ENCODE data around the gene MROH2A. TPM values are rescaled to one million over a fixed set of nuclear protein-coding genes. Genes with fewer than 3 reads are reported as not detected.

Gene MROH2A
- polyA plus RNA-seq, 12 donors, result 0.12 to 0.44 (median 0.21) TPM; not detected in 9

GRCh38 chr2:233801357-233802131 lies 23.4 kb downstream of the MROH2A start:
- no peak for DNase-seq

DNA sequence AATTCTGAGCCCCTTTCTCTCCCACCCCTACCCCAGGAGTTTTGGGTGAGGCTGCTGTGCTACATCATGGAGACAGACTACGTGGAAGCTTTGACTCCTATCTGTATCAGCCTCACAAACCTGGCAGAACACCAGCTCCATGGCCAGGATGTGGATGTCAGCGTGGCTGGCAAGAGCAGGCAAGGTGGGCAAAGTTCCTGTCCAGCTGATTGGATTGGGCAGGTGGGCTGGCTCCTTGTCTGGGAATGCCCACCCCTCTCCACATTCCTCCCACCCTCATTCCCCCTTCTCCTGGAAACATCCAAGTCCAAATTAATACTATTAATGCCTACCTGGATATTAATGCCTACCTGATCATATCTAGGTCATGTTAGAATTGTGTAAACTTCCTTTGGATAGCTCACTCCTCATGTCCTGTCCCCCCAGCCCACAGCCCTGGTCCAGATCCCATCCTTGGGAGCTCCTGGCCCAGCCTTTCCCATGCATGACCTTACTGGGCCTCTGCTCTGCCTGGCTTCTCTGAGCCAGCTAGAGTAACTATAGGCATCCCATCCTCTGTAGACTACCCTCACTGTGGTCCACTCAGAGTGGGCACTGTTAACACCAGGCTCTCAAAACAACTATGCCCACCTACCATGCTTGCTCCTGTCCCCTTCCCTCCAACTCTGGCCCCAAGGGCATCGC lies 24.1 kb downstream of the MROH2A start:
- DNase-seq, result no peak

- DNase-seq, result no peak
Observed at GRCh38 chr2:233803292-233803911, 25.3 kb downstream of the MROH2A start.

DNA sequence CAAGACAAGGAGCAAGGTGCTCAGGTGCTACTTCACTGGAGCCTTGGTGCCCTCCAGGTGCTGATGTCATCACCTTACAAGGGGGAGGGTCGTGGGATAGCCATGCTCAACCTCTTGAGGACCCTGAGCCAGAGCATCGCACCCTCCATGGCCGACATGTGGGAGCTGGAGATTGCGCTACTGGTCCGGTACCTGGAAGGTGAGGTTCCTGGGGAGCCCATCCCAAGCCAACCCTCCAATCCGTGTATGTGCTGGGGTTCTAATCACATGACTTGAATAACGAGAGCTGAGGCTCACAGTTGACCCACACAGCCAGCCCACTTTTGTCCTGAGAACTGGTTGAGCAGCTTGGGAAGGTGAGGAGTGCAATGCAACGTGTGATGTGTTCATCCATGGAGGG lies 25.9 kb downstream of the MROH2A start:
- no peak for DNase-seq

- no peak for DNase-seq
Observed at GRCh38 chr2:233807215-233807865, 29.2 kb downstream of the MROH2A start.

- no peak for DNase-seq
Observed at GRCh38 chr2:233807966-233808935, 30.1 kb downstream of the MROH2A start.

DNA sequence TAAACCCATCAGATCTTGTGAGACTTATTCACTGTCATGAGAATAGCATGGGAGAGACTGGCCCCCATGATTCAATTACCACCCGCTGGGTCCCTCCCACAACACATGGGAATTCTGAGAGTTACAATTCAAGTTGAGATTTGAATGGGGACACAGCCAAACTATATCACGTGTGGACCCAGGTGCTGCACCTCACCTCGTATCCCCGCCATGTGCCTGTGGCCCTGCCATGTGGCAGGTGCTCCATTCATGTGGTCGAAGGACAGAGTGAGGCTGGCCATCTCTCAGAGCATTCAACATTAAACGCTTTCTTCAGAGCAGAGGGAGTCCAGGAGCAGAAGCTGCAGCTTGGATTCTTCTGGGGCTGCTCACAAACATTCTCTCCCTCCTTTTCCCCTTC lies 32.3 kb downstream of the MROH2A start:
- DNase-seq, result no peak

GRCh38 chr2:233811087-233811486 lies 33.0 kb downstream of the MROH2A start:
- no peak for DNase-seq

GRCh38 chr2:233811732-233812131 lies 33.6 kb downstream of the MROH2A start:
- DNase-seq, result no peak

DNA sequence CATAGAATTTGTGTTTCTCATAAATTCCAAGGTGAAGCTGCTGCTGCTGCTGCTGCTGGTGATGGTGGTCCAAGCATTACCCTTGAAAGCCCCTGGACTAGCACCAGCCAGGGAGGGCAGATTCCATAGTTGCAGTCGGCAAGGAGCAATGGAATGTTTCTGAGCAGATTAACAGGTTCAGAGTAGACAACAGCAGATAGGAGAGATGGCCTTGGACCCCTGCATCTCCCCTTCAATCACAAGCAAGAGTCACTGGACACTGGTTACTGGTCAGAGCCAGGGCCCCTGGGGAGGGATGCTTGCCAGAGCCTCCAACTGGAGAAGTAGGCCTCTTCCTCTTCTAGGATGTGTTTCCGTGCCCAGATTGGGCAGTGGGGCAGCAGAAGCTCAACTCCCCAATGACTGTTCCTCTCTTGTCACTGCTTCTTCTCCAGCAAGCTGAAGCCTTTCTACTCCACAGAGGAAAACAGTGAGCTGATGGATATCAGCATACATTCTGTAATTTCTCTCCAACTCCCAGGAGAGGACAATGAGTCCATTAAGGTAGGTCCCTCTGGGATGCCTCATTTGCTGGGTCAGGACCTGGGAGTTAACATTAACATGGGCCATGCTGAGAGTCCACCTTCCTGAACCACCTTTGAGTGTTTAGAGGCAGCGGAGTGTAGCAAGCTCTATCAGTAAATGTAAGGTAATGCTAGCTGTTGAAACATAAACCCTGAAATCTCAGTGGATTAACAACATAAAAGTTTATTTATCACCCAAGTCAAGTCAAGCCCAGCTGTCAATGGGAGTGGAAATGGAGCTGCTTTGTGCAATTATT lies 35.3 kb downstream of the MROH2A start:
- DNase-seq, result no peak

DNA sequence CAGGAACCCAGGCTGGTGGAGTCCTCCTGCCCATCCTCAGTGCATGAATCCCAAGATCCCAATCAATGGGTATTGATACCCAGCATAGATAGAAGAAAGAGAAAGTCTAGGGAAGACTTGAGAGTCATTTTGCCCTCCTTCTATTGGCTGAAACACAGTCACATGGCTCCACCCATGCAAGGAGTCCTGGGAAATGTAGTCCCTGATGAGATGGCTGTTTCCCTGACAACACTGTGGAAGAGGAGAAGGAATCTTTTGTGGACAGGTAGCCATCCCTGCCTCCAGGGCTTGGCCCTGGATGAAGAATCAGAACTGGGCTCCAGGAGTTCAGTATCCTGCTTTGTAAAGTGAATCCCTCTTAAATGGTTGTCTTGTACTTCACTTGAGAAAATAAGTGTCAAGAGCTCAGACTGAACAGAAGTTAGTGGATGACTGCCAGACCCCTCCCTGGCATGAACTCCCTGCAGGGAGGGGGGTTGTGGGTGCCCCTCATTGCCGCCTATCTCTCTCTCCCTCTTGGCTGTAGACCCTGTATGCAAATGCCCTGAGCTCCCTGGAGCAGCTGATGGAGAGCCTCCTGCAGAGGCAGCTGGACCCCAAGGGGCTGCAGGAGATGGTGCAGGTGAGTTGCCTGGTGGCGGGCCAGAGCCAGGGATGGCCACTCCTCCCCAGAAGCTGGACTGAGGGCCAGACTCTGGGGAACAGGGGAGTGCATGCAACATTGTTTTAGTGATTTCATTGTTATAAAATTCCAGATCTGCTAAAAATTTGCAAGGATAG lies 36.1 kb downstream of the MROH2A start:
- no peak for DNase-seq

GRCh38 chr2:233815861-233816260 lies 37.7 kb downstream of the MROH2A start:
- no peak for DNase-seq

GRCh38 chr2:233816334-233816733 lies 38.2 kb downstream of the MROH2A start:
- DNase-seq, result no peak

GRCh38 chr2:233816771-233817170 lies 38.6 kb downstream of the MROH2A start:
- DNase-seq, result no peak

- DNase-seq, result no peak
Observed at GRCh38 chr2:233817361-233817911, 39.3 kb downstream of the MROH2A start.

DNA sequence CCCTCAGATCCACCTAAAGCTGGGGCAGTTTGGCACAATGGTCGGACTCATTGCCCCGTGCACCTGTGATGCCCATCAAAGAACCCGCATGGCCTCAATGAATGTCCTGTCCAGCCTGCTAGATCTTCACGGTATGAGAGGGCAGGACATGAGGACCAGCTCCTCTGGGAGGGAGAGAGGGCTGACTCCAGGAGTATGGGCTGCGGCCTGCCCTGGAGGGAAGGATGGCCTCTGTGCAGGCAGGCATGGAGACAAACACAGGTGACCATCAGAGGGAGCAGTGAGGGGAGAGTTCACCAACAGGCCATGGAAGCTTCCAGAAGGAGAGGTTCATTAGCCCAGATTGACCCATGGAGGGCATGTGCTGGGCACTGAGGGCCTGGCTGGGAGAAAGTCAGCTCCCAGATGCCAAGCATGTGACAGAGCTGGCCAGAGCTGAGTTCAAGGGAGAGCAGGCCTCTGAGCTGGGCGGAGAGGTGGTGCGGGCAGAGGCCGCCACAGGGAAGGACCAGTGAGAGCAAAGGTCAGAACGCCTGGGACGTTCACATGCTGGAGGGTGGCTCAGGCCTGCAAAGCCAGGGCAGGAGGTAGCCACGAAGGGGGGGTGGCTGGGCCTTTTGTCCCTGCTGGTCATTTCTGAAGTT lies 40.0 kb downstream of the MROH2A start:
- no peak for DNase-seq

GRCh38 chr2:233818639-233819621 lies 40.8 kb downstream of the MROH2A start:
- no peak for DNase-seq

All from muscle of arm (tissue), 12 donors.